NOMO-1 treated with dmso at 0.1 percent for 144 hours (cell line): Measurements from ENCODE around the gene CEP68.
"Not testable (repeated sequence)": the region's sequence is repeated elsewhere in the genome, so short reads cannot be mapped to it uniquely, and the experiment has no call there.

ENCODE experiments used
- DNase-seq: peaks from one replicate; lab custom pipeline; 2025; ENCODE audit not compliant: unreplicated experiment; lab: John Stamatoyannopoulos, UW

Gene CEP68, protein sequence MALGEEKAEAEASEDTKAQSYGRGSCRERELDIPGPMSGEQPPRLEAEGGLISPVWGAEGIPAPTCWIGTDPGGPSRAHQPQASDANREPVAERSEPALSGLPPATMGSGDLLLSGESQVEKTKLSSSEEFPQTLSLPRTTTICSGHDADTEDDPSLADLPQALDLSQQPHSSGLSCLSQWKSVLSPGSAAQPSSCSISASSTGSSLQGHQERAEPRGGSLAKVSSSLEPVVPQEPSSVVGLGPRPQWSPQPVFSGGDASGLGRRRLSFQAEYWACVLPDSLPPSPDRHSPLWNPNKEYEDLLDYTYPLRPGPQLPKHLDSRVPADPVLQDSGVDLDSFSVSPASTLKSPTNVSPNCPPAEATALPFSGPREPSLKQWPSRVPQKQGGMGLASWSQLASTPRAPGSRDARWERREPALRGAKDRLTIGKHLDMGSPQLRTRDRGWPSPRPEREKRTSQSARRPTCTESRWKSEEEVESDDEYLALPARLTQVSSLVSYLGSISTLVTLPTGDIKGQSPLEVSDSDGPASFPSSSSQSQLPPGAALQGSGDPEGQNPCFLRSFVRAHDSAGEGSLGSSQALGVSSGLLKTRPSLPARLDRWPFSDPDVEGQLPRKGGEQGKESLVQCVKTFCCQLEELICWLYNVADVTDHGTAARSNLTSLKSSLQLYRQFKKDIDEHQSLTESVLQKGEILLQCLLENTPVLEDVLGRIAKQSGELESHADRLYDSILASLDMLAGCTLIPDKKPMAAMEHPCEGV

GRCh38 chr2:65056215-65057053 lies at the start of gene CEP68:
Gene CEP68 (plus strand): TSS chr2:65056416. CDS start chr2:65069445, 13,029 bp downstream.
- peak; percentile 95 for DNase-seq

DNA sequence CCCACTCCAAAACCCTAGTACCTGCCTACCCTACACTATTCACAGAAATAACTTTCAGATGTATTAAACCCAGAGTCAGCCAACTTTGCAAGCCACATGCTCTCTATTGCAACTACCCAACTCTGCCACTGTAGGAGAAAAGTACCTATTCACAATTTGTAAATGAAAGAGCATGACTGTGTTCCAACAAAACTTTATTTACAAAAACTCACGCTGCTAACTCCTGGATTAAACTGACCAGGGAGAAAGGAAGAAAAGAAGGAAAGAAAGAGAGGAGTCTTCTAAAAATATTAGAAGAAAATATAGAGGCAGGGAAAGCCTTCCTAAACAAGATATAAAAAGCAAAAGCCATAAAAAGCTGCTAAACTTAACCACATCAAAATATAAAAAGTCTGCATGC lies 42.4 kb upstream of the CEP68 start:
- DNase-seq: no peak

- no peak for DNase-seq
Measured at GRCh38 chr2:65015731-65016130, 40.5 kb upstream of the CEP68 start.

DNA sequence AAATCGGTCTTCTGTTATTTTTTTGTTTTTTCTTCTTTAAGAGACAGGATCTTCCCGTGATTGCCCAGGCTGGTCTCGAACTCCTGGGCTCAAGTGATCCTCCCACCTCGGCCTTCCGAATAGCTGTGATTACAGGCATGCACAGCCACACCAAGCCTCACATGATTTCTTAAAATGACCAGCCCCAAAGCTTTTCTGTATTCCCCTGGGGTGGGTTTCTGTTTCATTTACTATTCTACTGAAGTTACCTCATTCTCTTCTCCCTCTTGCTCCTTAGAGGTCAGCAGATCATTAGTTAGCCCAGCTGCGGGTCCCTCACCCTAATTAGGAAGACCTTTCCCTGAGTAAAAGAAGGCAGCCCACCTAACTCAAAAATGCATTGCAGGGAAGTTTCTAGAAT lies 39.4 kb upstream of the CEP68 start:
- no peak for DNase-seq

DNA sequence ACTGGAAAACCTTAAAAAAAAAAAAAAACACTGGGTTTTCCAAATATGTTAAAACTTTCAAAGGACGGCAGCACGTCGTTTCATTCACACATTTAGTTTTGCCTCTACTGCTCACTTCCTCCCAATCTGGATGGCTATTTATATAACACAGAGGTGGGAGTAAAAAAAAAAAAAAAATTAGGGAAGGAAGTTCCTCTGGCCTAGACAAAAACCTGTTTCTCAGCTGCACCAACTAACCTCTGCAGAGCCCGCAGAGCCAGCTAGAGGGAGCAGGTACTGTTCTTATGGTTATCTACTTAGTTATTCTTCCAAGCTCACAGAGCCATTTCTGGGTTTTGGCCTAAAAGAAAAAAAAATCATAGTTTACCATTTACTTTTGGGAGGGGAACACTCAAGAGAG lies 38.9 kb upstream of the CEP68 start:
- DNase-seq: peak; percentile 88

- DNase-seq: peak; percentile 92
Measured at GRCh38 chr2:65018141-65018582, 38.1 kb upstream of the CEP68 start.

DNA sequence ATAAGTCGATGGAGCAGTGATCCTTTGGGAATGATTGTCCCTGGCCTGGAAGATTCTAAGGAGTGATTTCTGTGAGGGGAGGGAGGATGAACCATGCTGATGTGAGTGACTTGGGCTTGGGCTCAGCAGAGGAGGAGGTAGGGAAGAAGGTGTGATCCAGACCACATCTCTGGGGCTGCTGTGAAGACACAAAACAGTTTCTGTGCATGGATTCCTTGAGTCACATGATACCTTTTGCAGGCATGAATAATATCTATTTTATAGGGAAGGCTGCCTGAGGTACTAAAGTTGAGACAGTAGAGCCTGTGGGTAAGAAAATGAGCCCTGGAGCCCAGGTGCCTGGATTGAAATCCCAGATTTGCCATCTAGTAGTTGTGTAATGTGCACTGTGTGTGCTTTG lies 37.2 kb upstream of the CEP68 start:
- no peak for DNase-seq

DNA sequence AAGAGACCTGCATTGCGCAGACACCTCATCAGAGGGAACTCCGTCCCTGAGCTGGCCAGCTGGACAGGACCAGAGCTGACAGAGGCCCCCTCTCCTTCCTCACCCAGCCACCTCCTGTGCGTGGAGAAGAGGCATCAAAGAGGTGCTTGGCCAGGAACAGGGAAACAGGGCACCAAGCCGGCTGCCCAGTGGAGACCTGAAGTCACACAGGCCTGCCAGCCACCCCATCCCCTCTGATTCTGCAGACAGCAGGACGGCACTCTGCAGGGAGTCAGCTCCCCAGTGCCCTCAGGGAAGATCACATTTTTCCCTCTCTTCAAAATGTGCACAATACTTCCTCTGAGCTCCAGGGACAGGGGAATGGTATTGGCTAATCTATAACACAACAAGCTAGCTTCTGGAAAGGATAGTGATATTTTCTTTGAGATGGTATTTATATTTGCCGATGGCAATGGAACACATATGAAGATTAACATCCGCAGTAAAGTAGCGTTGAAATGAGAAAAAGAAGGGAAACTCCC lies 36.5 kb upstream of the CEP68 start:
- DNase-seq: no peak

- DNase-seq: not testable (repeated sequence)
Measured at GRCh38 chr2:65020251-65020650, 36.0 kb upstream of the CEP68 start.

GRCh38 chr2:65020943-65021528 lies 35.2 kb upstream of the CEP68 start:
- no peak for DNase-seq

DNA sequence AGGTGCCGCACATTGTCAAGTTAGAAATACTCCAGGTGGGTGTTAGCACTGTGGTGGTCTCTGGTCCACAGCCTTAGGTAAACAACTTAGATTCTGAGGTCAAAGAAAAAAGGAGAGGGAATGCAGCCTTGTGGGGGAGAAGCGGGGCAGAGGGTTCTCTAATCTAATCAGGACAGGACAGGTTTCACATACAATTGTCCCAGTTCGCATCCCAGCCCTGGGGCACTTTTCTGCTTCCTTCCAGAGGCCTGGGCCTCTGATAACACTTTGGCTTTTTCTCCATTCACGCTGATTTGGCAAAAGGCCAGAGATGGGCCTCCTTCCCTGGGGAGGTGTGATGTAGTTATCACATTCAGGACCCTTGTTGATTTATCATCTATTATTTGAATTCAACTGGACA lies 34.5 kb upstream of the CEP68 start:
- no peak for DNase-seq

GRCh38 chr2:65022189-65022588 lies 34.0 kb upstream of the CEP68 start:
- no peak for DNase-seq

DNA sequence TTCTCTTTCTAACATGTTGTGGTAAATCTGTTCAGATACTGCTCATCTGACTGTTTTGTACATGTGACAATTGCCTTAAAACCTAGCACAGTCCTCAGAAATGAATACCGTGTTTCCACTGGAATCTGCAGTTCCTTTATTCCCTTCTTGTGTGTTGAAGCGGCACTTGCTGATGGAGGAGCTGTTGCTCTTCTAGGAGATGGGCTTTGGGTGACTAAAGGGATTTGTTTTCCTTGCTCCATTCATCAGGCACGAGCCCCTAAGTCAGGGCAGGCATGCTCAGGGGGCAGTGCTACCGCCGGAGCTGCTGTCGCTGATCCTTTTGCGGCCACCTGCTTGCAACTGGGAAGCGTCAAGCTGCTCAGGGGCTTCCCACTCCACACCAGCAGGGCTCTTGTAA lies 32.5 kb upstream of the CEP68 start:
- DNase-seq: no peak

- no peak for DNase-seq
Measured at GRCh38 chr2:65024149-65024829, 31.9 kb upstream of the CEP68 start.

- DNase-seq: no peak
Measured at GRCh38 chr2:65025453-65026123, 30.6 kb upstream of the CEP68 start.

DNA sequence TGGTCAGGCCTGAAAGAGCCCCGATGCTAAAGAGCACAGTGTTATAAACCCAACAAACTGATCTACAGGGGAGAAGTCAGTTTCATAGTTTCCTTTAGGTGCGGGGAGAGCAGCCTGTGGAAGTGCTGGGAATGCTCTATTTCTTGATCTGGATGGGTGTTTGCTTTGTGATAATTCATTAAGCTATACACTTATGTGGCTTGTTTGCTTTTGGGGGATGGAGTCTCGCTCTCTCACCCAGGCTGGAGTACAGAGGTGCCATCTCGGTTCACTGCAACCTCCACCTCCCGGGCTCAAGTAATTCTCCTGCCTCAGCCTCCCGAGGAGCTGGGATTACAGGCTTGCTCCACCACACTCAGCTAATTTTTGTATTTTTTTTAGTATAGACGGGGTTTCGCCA lies 30.1 kb upstream of the CEP68 start:
- no peak for DNase-seq

DNA sequence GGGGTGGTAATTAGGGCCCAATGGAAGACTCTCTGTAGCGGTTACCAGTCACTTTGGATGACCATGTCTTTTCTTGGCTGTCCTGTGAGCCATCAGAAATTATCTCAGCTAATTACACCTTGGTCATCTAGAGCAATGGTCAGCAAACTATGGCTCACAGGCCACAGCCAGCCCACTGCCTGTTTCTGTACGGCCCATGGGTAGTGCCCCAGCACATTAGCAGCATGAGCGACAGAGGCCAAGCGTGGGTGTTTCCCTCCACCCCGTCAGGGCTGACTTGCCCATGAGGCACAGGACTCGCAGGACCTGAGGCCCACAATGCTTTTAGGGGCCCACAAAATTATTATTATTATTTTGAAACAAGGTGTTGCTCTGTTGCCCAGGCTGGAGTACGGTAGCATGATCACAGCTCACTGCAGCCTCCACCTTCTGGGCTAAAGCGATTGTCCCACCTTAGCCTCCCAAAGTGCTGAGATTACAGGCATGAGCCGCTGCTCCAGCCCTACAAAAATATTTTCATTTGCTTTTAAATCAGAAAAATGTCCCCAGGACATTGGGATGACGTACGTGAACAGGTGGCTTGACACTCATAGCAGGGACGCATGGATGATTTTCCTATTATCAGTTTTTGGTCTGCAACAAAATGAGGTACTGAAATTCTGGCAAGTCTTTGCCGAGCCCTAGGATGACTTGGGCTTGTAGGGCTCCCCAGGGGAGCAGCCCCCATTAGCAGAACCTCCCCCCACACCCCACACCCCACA lies 29.3 kb upstream of the CEP68 start:
- no peak for DNase-seq

- no peak for DNase-seq
Measured at GRCh38 chr2:65027616-65028244, 28.5 kb upstream of the CEP68 start.
